Parathyroid adenoma (tissue), 2 donors: ENCODE measurements around the gene CCL1.

Experiments
- H2AFZ ChIP-seq: fragments of 300-600 bp; sonication (generic); one replicate; pipeline ENCODE4 v1.7.0; 2017; ENCODE audit warnings: antibody characterized with exemption, mild to moderate bottlenecking
- H3K27ac ChIP-seq: fragments of 300-600 bp; sonication (generic); one replicate; pipeline ENCODE4 v1.7.0; 2017
- H3K27me3 ChIP-seq: fragments of 300-600 bp; sonication (generic); one replicate; pipeline ENCODE4 v1.7.0; 2017; ENCODE audit warnings: low read length; ENCODE audit not compliant: control insufficient read depth, insufficient read depth
- H3K36me3 ChIP-seq: fragments of 300-600 bp; sonication (generic); one replicate; pipeline ENCODE4 v1.7.0; 2017; ENCODE audit warnings: low read length; ENCODE audit not compliant: control insufficient read depth, insufficient read depth
- H3K4me1 ChIP-seq: fragments of 300-600 bp; sonication (generic); one replicate; pipeline ENCODE4 v1.7.0; 2017; ENCODE audit warnings: control low read depth
- H3K4me2 ChIP-seq: fragments of 300-600 bp; sonication (generic); one replicate; pipeline ENCODE4 v1.7.0; 2017; ENCODE audit warnings: low read length
- H3K4me3 ChIP-seq: fragments of 300-600 bp; sonication (generic); one replicate; pipeline ENCODE4 v1.7.0; 2017; ENCODE audit warnings: low read depth, low read length
- H3K79me2 ChIP-seq: fragments of 300-600 bp; sonication (generic); one replicate; pipeline ENCODE4 v1.7.0; 2017; ENCODE audit warnings: control low read depth
- H3K9ac ChIP-seq: fragments of 300-600 bp; sonication (generic); one replicate; pipeline ENCODE4 v1.7.0; 2017; ENCODE audit warnings: mild to moderate bottlenecking
- H3K9me3 ChIP-seq: fragments of 300-600 bp; sonication (generic); one replicate; pipeline ENCODE4 v1.7.0; 2017; ENCODE audit warnings: low read length; ENCODE audit not compliant: control insufficient read depth
- CTCF ChIP-seq: fragments of 300-600 bp; sonication (generic); IDR thresholded peaks from one replicate; pipeline ENCODE4 v1.7.0; 2017; ENCODE audit warnings: antibody characterized with exemption, mild to moderate bottlenecking
- donor health status: primary hyperparathyroidism.

The CCL1 gene

GRCh38 chr17:34311291-34311690, 51.7 kb downstream of the CCL1 start:
- Histone ChIP-seq H3K36me3 (no peaks in the 10 kb centered on the region), H3K4me1 (no peaks in the 10 kb centered on the region), H3K4me3 (no peak overlapping the region), H3K4me2 (no peak overlapping the region), H3K79me2 (no peaks in the 10 kb centered on the region), H3K27me3 (no peaks in the 10 kb centered on the region), H3K9me3 (no peaks in the 10 kb centered on the region), H2AFZ (no peak overlapping the region), H3K9ac (no peak overlapping the region), H3K27ac (no peak overlapping the region)
- TF ChIP-seq CTCF: no peak
